ENCODE measurements around the gene IPO13.

The IPO13 gene

GRCh38 chr1:43982241-43982640 is 35.5 kb downstream of the IPO13 start:
- no peak for TF ChIP-seq CTCF (IDR thresholded peaks at IDR 0.05; ENCODE audit: control insufficient read depth, extremely low read depth, insufficient read depth)
- no peak for DNase-seq (ENCODE audit: low read depth)

GRCh38 chr1:43982808-43983207 is 36.1 kb downstream of the IPO13 start:
- TF ChIP-seq CTCF (IDR thresholded peaks at IDR 0.05; ENCODE audit: control insufficient read depth, extremely low read depth, insufficient read depth) = no peak
- DNase-seq (ENCODE audit: low read depth) = no peak
- H3K4me3 ChIP-seq (ENCODE audit: low read depth, low read length) = no peak overlapping the region

More at GRCh38 chr1:43982241-43982640, 35.5 kb downstream of the IPO13 start:
- no peak overlapping the region for H3K4me3 ChIP-seq (ENCODE audit: low read depth, low read length)

GRCh38 chr1:43983253-43983899 is 36.6 kb downstream of the IPO13 start:
- TF ChIP-seq CTCF (IDR thresholded peaks at IDR 0.05; ENCODE audit: control insufficient read depth, extremely low read depth, insufficient read depth) = no peak

GRCh38 chr1:43984855-43985254 is 38.1 kb downstream of the IPO13 start:
- DNase-seq (ENCODE audit: low read depth) = no peak
- TF ChIP-seq CTCF (IDR thresholded peaks at IDR 0.05; ENCODE audit: control insufficient read depth, extremely low read depth, insufficient read depth) = no peak

More at GRCh38 chr1:43983253-43983899, 36.6 kb downstream of the IPO13 start:
- DNase-seq (ENCODE audit: low read depth) = no peak
- H3K4me3 ChIP-seq (ENCODE audit: low read depth, low read length) = no peak overlapping the region

GRCh38 chr1:43985984-43986595 is 39.3 kb downstream of the IPO13 start:
- no peak for DNase-seq (ENCODE audit: low read depth)
- no peak for TF ChIP-seq CTCF (IDR thresholded peaks at IDR 0.05; ENCODE audit: control insufficient read depth, extremely low read depth, insufficient read depth)
- no peak overlapping the region for H3K4me3 ChIP-seq (ENCODE audit: low read depth, low read length)

More at GRCh38 chr1:43984855-43985254, 38.1 kb downstream of the IPO13 start:
- H3K4me3 ChIP-seq (ENCODE audit: low read depth, low read length) = no peak overlapping the region

GRCh38 chr1:43986712-43987111 is 40.0 kb downstream of the IPO13 start:
- no peak overlapping the region for H3K4me3 ChIP-seq (ENCODE audit: low read depth, low read length)
- no peak for DNase-seq (ENCODE audit: low read depth)
- no peak for TF ChIP-seq CTCF (IDR thresholded peaks at IDR 0.05; ENCODE audit: control insufficient read depth, extremely low read depth, insufficient read depth)
